Osteocyte (in vitro differentiated cells): ENCODE data around the gene TLE6. TPM values are rescaled to one million over a fixed set of nuclear protein-coding genes. Genes with fewer than 3 reads are reported as not detected.
"Not testable (repeated sequence)": the region's sequence is repeated elsewhere in the genome, so short reads cannot be mapped to it uniquely, and the experiment has no call there.

Experiments used
- DNase-seq: peaks from one replicate; pipeline ENCODE4 v3.0.0; 2021; ENCODE audit warnings: mixed read lengths; ENCODE audit not compliant: unreplicated experiment; ENCODE audit errors: extremely low spot score
- H3K27ac Mint-ChIP-seq: one replicate; pipeline ENCODE4 v1.8.0; 2021; ENCODE audit warnings: mild to moderate bottlenecking, mixed read lengths; ENCODE audit not compliant: unreplicated experiment
- H3K27me3 Mint-ChIP-seq: one replicate; pipeline ENCODE4 v1.8.0; 2021; ENCODE audit warnings: mixed read lengths; ENCODE audit not compliant: unreplicated experiment
- H3K36me3 Mint-ChIP-seq: one replicate; pipeline ENCODE4 v1.8.0; 2021; ENCODE audit warnings: mixed read lengths; ENCODE audit not compliant: unreplicated experiment
- H3K4me1 Mint-ChIP-seq: one replicate; pipeline ENCODE4 v1.8.0; 2021; ENCODE audit warnings: mixed read lengths; ENCODE audit not compliant: unreplicated experiment
- H3K4me3 Mint-ChIP-seq: one replicate; pipeline ENCODE4 v1.8.0; 2021; ENCODE audit warnings: mild to moderate bottlenecking, moderate library complexity, mixed read lengths; ENCODE audit not compliant: unreplicated experiment
- H3K9me3 Mint-ChIP-seq: one replicate; pipeline ENCODE4 v1.8.0; 2021; ENCODE audit warnings: mixed read lengths; ENCODE audit not compliant: unreplicated experiment
- total RNA-seq: library from RNA; stranded (reverse); gene quantifications from 2 replicates; pipeline ENCODE4 v1.2.1, GENCODE V29; 2021
- TF ChIP-seq, protein P1 (sequence below): fragments of 200-600 bp; sonication (generic); IDR thresholded peaks from 2 replicates; pipeline ENCODE4 v1.5.0; 2021; ENCODE audit warnings: antibody characterized with exemption, mild to moderate bottlenecking, moderate library complexity

The TLE6 gene
- total RNA-seq, 1 donor from 2014 or later = 1.5 TPM

DNA sequence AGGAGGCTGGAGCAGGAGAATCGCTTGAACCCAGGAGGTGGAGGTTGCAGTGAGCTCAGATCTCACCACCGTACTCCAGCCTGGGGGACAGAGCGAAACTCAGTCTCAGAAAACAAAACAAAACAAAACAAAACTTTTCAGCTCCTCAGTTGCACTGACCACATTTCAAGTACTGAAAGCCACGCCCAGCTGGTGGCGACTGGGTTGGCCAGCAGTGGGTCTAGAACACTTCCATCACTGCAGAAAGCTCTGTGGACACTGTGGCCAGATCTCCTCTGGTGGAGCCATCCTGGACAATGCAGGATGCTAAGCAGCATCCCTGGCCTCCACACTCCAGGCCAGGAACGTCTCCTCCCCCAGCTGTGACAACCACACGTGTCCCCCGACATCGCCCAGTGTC is 30.6 kb downstream of the TLE6 start:
- Mint-ChIP-seq H3K4me1 (peaks cover under 1% of the 10 kb centered on the region), H3K27ac (no peak overlapping the region), H3K27me3 (peaks cover 4% of the 10 kb centered on the region), H3K36me3 (no peaks in the 10 kb centered on the region), H3K9me3 (no peaks in the 10 kb centered on the region), H3K4me3 (no peak overlapping the region)
- DNase-seq = no peak
- TF ChIP-seq, protein P1, sequence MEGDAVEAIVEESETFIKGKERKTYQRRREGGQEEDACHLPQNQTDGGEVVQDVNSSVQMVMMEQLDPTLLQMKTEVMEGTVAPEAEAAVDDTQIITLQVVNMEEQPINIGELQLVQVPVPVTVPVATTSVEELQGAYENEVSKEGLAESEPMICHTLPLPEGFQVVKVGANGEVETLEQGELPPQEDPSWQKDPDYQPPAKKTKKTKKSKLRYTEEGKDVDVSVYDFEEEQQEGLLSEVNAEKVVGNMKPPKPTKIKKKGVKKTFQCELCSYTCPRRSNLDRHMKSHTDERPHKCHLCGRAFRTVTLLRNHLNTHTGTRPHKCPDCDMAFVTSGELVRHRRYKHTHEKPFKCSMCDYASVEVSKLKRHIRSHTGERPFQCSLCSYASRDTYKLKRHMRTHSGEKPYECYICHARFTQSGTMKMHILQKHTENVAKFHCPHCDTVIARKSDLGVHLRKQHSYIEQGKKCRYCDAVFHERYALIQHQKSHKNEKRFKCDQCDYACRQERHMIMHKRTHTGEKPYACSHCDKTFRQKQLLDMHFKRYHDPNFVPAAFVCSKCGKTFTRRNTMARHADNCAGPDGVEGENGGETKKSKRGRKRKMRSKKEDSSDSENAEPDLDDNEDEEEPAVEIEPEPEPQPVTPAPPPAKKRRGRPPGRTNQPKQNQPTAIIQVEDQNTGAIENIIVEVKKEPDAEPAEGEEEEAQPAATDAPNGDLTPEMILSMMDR = no peak

DNA sequence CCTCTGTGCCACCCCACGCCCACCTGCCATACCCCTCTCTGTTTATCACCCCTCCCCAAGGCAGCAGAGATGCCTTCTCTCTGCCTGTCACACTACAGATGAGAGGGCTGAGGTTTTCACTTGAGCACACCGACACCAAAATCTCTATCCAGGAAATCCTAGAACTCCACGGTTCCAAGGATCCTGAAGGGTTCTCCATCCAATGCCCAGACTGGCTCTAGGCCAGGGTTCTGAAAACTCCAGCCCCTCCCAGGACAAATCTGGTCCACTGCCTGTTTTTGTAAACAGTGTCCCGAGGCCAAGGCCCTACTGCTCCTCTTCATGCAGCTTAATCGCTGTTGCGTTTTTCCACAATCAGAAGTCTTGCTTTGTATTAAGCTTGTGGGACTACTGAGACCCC is 31.6 kb downstream of the TLE6 start:
- DNase-seq = no peak
- Mint-ChIP-seq H3K27ac (no peak overlapping the region), H3K4me1 (peaks cover 5% of the 10 kb centered on the region), H3K36me3 (no peaks in the 10 kb centered on the region), H3K4me3 (no peak overlapping the region), H3K27me3 (peaks cover 4% of the 10 kb centered on the region), H3K9me3 (no peaks in the 10 kb centered on the region)
- TF ChIP-seq, protein P1 = no peak

DNA sequence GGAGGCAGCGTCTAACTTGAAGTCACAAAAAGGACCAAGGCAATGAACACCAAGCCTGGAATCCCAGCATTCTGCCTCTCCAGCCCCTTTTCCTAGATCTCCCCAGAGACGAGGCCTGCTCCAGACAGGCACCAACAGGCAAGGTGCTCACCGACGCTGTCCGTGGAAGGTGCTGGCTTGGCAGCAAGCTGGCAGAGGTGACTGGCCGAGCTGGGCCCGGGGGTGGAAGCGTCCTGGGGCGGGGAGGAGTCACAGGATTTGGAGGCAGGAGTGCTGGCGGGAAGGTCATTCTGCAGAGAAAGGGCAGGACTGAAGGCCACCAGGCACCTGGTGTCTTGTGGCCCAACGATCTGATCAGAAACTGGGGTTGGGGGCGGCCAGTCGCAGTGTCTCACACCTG is 33.5 kb downstream of the TLE6 start:
- TF ChIP-seq, protein P1 = no peak
- H3K36me3 Mint-ChIP-seq = peaks cover 4% of the 10 kb centered on the region
- H3K9me3 Mint-ChIP-seq = no peaks in the 10 kb centered on the region
- no peaks in the 10 kb centered on the region for H3K27me3 Mint-ChIP-seq
- no peak overlapping the region for H3K4me3 Mint-ChIP-seq
- no peak overlapping the region for H3K27ac Mint-ChIP-seq
- H3K4me1 Mint-ChIP-seq = peaks cover 6% of the 10 kb centered on the region
- no peak for DNase-seq

DNA sequence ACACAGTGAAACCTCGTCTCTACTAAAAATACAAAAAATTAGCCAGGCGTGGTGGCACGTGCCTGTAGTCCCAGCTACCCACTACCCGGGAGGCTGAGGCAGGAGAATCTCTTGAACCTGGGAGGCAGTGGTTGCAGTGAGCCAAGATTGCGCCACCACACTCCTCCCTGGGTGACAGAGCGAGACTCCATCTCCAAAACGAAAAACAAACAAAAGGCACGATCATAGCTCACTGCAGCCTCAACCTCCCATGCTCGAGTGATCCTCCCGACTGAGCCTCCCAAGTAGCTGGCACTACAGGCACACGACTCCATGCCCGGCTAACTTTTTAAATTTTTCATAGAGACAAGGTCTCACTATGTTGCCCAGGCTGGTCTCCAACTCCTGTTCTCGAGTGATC is 34.7 kb downstream of the TLE6 start:
- H3K36me3 Mint-ChIP-seq, H3K27ac Mint-ChIP-seq, H3K4me1 Mint-ChIP-seq, H3K27me3 Mint-ChIP-seq, DNase-seq, H3K4me3 Mint-ChIP-seq, H3K9me3 Mint-ChIP-seq: not testable (repeated sequence)

DNA sequence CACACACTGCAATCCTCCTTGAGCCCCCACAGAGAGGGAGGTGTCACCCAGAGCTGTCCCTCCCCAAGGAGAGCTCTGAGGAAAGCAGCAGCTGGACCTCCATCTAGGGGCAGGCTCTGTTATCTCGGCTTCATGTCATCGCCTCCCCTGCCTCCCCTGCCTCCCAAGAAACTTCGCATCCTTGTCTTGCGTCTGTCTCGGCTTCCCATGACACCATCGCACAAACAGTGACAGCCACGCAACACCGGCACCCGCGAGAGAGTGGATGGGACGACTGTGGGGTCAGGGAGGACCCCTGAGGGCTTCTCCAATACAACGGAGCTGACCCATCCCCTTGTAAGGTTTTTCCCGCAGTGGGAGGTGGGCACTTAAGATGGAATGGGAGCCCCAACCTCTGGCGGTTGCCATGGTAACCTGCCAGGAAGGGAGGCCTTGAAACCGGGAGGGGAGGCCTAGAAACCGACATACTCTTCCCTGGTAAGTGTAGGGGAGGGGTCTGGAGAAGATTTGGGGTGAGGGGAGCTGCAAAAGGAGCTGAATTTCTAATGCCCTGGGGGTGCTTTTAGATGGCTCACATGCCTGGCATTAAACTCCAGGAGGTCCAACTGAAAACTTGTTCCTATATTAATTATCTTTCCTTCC is 35.4 kb downstream of the TLE6 start:
- H3K27me3 Mint-ChIP-seq = no peaks in the 10 kb centered on the region
- H3K36me3 Mint-ChIP-seq = peaks cover 4% of the 10 kb centered on the region
- TF ChIP-seq, protein P1 = no peak
- H3K4me1 Mint-ChIP-seq = peaks cover 6% of the 10 kb centered on the region
- H3K27ac Mint-ChIP-seq = no peak overlapping the region
- H3K9me3 Mint-ChIP-seq = no peaks in the 10 kb centered on the region
- no peak overlapping the region for H3K4me3 Mint-ChIP-seq
- no peak for DNase-seq
